ENCODE measurements around the gene ITPR1. TPM values are rescaled to one million over a fixed set of nuclear protein-coding genes. Genes with fewer than 3 reads are reported as not detected.
A peak's percentile ranks its signal among the peaks of the same experiment; 100 is the strongest.

The ITPR1 gene
- total and polyA plus RNA-seq, 11 donors, result 8.9 to 55.8 (median 19.9) TPM

- peak in 1 of 2 donors; percentile 53 for TF ChIP-seq POLR2A (IDR thresholded peaks at IDR 0.05)
- TF ChIP-seq CTCF (IDR thresholded peaks at IDR 0.05), result no peak
- 0 to 1% (median 1%) methylated on average over 17 to 47 of the region's 47 CpGs for WGBS, 4 donors
- ATAC-seq, result peak; percentile 97 to 99 (median 99)
- peak within 1 kb of the TSS in 11 of 12 donors; percentile 53 to 90 (median 80) for H3K27ac ChIP-seq
- intact Hi-C loops (cut with DNase I), result loop anchor here in 1 of 10 donors (2.0 kb wide), 1 partner anchor 26 kb away; the partner anchor contains the start of gene ITPR1
- H3K27me3 ChIP-seq, result no peaks in the 10 kb centered on the region
- peak; percentile 77 to 87 (median 81) for DNase-seq
- H3K4me3 ChIP-seq, result peak within 1 kb of the TSS; percentile 71 to 97 (median 88)
- no peaks in the 10 kb centered on the region for H3K36me3 ChIP-seq
- peaks cover 0 to 23% (median 13%) of the 10 kb centered on the region in 12 donors for H3K4me1 ChIP-seq
- H3K9me3 ChIP-seq, result no peaks in the 10 kb centered on the region
These were observed 26.2 kb upstream of the ITPR1 start, which contains the start of gene SUMF1 for GRCh38 chr3:4466741-4467521. Gene SUMF1 (minus strand): TSS chr3:4467269. CDS start chr3:4467245, 24 bp downstream.

- Histone ChIP-seq H3K27ac (peak overlapping the region in 11 of 12 donors; percentile 53 to 90 (median 80)), H3K27me3 (no peaks in the 10 kb centered on the region), H3K36me3 (no peaks in the 10 kb centered on the region), H3K4me3 (peak overlapping the region; percentile 71 to 97 (median 88)), H3K4me1 (peaks cover 0 to 17% (median 13%) of the 10 kb centered on the region in 12 donors), H3K9me3 (no peaks in the 10 kb centered on the region)
- ATAC-seq, result no peak
- TF ChIP-seq POLR2A (IDR thresholded peaks at IDR 0.05) (no peak), CTCF (IDR thresholded peaks at IDR 0.05) (no peak)
- DNase-seq, result no peak
- 63 to 81% (median 71%) methylated on average over 13 of the region's 13 CpGs for WGBS, 4 donors
- intact Hi-C loops (cut with DNase I), result loop anchor here in 1 of 10 donors (2.0 kb wide), 1 partner anchor 25 kb away; the partner anchor contains the start of gene ITPR1
These were observed 25.7 kb upstream of the ITPR1 start for GRCh38 chr3:4467522-4467867.

- TF ChIP-seq POLR2A (IDR thresholded peaks at IDR 0.05), result no peak
- TF ChIP-seq CTCF (IDR thresholded peaks at IDR 0.05), result no peak
- Histone ChIP-seq H3K36me3 (no peaks in the 10 kb centered on the region), H3K9me3 (no peaks in the 10 kb centered on the region), H3K4me3 (no peak overlapping the region), H3K4me1 (peaks cover 0 to 33% (median 9%) of the 10 kb centered on the region in 12 donors), H3K27ac (no peak overlapping the region), H3K27me3 (no peaks in the 10 kb centered on the region)
- no peak for ATAC-seq
- WGBS, 4 donors, result 25 to 35% (median 28%) methylated on average over 1 of the region's 1 CpG
- intact Hi-C loops (cut with DNase I), result loop anchor here in 1 of 10 donors (5.0 kb wide), 1 partner anchor 110 kb away; no protein-coding TSS in a partner anchor
- no peak for DNase-seq
These were observed 21.2 kb upstream of the ITPR1 start for GRCh38 chr3:4471907-4472306.

- Histone ChIP-seq H3K27me3 (no peaks in the 10 kb centered on the region), H3K4me1 (peaks cover 0 to 34% (median 7%) of the 10 kb centered on the region in 12 donors), H3K27ac (no peak overlapping the region), H3K9me3 (no peaks in the 10 kb centered on the region), H3K36me3 (no peaks in the 10 kb centered on the region), H3K4me3 (no peak overlapping the region)
- DNase-seq, result no peak
- intact Hi-C loops (cut with DNase I), result loop anchor here in 1 of 10 donors (5.0 kb wide), 1 partner anchor 110 kb away; no protein-coding TSS in a partner anchor
- WGBS, 4 donors, result 87 to 100% (median 95%) methylated on average over 2 of the region's 2 CpGs
- TF ChIP-seq POLR2A (IDR thresholded peaks at IDR 0.05) (no peak), CTCF (IDR thresholded peaks at IDR 0.05) (no peak)
- no peak for ATAC-seq
These were observed 20.8 kb upstream of the ITPR1 start for GRCh38 chr3:4472312-4472711.

All from heart left ventricle (tissue), 16 donors.